Head of caudate nucleus (tissue), 42 donors: Measurements from ENCODE around the gene PPP1R13B.
A peak's percentile ranks its signal among the peaks of the same experiment; 100 is the strongest.

ENCODE experiments used
- DNase-seq, 42 donors: peaks; one replicate each; pipeline versions ENCODE4 v3.0.0 to v3.0.0-alpha.2; 2020 to 2021; ENCODE audit warnings: mixed read lengths in 7 of 42
- intact Hi-C: fragments of 100-400 bp; cut with DNase I; formaldehyde crosslinking; loops from one replicate; pipeline ENCODE4 v1.15.0; 2022

Gene PPP1R13B

GRCh38 chr14:103687712-103688111, 159.7 kb downstream of the PPP1R13B start:
- peak in 3 of 42 donors; percentile 5 to 30 (median 13) for DNase-seq
- intact Hi-C loops, result no loop called here

GRCh38 chr14:103686831-103687485, 160.4 kb downstream of the PPP1R13B start:
- intact Hi-C loops, result no loop called here
- DNase-seq, result peak in 3 of 42 donors; percentile 7 to 34 (median 9)

DNA sequence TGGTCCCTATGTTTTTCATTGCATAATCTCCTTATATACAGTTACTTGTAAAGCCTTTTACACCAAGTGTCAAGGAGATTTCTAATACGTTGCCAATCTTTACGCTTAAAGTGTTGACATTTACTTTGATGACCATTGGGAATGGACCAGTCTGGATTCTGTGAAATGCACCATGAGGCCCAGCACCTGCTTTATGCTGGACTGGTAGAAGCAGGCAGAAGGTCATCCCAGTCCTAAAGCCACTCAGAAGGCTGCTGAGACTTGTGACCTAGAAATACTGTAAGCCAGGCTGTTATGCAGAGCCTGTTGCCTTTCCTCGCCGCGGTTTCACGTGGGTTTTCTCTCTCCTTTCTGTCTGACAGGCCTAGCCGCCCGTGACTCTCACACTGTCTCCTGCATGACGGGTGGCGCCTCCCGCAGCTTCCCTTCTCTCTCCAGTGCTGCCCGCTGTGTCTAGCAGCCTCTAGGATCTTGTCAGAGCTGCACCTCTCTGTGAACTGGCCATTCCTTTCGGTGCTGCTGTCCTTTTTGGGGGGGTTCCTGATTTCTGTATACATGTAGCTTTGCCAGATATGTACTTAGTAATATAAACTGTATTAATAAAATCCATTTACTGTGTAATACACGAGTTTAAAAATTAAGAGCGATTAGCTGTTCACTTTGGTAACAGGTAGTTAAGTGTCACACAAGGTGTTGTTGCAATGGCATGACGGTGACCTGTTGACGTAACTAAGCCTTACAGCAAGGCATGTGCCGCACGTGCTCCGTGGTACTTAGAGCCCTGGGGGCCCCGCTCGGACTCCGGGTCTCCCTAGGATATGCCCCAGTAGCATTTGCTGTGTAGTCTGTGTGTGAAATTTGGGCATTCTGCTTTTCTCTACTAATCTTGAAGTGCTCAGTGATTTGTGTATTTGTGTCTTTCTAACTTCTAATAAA, 161.8 kb downstream of the PPP1R13B start:
- intact Hi-C loops, result no loop called here
- peak in 7 of 42 donors; percentile 14 to 59 (median 37) for DNase-seq

GRCh38 chr14:103684871-103685270, 162.5 kb downstream of the PPP1R13B start:
- DNase-seq, result peak in 1 of 42 donors; percentile 31
- intact Hi-C loops, result no loop called here

DNA sequence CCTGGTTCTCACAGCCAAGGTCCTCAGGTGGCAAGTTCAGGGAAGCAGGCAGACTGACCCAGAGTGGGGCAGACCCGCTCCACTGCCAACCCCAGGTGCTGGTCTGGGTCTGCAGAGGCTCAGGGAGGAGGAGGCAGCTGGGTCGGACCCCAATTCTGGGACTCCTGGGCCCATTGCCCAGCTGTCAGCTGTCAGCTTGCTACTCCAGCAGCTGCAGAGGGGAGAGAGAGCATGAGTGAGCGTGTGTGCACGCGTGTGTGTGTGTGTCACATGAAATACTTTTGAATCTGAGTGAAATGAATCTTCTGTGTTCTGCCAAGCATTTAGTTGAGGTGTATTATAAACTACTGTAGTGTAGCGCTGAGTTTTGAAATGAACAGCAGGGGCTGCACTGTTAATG, 162.9 kb downstream of the PPP1R13B start:
- peak in 5 of 42 donors; percentile 18 to 57 (median 43) for DNase-seq

More for the DNA sequence above, 162.9 kb downstream of the PPP1R13B start:
- intact Hi-C loops, result no loop called here
